ENCODE results near the gene TERT. TPM values are rescaled to one million over a fixed set of nuclear protein-coding genes. Genes with fewer than 3 reads are reported as not detected.

TERT gene
- polyA plus RNA-seq, 1 donor = not detected

DNA sequence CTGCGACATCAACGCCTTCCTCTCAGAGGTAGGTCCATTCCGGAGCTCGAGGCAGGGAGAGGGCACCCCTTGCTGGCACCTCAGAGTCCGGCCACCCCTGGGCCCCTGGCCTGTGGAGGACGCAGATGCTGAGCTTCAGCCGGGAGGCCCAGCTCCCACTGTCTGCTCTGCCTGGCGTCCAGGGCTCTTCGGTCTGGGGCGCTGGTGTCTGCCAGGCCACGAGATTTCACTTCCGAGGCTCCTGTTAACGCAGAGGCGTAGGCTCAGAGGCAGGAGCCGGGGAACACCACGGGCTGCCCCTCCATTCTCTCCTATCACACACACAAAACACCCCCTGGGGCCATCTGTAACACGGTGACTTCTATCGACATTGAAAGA is 78.0 kb downstream of the TERT start:
- no peak for DNase-seq

DNA sequence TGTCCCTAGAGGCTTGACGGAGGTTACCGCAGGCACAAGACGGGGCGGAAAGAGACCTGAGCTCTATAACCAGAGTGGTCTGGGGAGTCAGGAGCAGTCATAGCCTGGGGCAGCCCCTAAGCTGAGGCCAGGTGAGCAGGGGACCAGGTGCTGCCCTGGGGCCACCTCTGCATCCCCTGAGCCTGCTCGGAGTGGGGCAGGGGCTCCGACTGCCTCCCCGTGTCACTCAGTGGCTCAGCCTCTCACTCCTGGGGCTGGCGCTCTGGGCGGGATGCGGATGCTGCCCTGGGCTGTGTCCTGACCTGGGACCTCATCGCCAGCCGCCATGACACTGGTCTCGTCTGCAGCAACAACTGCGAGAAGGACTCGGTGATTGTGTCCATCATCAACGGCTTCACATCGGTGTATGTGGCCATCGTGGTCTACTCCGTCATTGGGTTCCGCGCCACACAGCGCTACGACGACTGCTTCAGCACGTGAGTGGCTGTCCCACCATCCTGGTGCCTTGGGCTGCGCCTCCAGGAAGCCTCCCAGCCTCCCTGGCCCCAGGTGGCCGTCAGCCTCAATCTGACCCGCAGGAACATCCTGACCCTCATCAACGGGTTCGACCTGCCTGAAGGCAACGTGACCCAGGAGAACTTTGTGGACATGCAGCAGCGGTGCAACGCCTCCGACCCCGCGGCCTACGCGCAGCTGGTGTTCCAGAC is 78.5 kb downstream of the TERT start:
- no peak for DNase-seq

DNA sequence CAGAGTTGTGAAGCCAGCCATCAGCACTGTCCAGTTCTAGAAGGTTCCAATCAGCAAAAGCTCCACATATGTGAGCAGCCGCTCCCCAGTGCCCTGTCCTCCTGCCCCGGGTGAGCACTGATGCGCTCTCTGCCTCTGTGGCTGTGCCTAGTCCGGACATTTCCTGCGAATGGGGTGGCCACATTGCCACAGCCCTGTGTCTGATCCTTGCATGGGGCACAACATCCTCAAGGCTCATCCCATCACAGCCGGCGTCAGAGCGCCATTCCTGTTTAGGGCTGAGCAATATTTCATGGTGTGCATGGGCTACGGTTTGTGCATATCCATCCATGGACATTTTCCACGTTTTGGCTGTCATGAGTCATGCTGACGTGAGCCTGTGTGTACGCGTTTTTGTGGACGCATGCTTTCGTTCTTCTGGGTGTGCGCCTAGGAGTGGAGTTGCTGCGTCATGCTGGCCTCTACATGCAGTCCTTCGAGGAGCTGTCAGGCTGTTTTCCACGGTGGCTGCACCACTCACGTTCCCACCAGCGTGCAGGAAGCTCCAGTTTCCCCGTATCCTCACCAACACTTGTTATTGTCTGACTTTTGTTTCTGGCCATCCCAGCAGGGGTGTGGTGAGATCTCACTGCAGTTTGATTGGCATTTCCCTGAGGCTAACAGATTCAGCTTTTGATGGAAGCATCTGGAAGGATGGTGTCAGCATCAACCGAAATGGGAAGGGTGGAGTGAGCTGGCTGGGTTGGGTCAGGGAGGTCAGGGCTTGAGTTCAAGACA is 79.4 kb downstream of the TERT start:
- no peak for DNase-seq

GRCh38 chr5:1214936-1215220 is 80.0 kb downstream of the TERT start:
- no peak for DNase-seq

DNA sequence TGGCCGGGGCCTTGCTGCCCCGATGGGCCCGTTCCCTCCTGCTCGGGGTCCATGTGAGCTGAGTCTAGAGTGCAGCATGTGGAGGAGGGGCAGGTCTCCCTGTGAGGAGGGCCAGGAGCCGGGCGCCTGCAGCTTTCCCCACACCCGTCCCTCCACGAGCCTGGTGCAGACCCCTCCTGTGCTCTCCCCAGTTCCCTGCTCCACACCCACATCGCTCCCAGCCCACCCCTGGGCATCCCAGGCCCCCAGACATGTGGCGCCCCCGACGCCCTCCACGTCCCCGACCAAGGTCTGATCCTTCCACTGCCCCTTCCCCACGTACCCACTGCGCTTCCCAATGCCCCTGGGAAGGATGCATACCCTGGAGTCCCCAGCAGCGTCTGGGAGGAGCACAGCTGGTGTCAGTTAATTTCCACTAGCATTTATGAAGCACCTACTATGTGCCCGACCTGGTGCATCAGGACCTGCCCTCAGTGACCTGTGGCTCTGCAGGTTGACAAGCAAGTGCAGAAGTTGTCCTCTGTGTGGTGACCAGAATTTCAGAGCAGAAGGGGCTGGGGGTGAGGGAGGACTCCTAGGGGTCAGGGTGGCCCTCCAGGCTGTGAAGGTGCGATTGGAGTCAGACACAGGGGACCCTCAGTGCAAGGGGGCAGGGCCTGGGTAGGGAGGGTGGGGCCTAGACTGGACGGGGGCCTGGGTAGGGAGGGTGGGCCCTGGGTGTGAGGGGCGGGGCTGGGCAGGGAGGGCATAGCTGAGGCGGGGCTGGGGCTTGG is 80.5 kb downstream of the TERT start:
- DNase-seq = no peak

DNA sequence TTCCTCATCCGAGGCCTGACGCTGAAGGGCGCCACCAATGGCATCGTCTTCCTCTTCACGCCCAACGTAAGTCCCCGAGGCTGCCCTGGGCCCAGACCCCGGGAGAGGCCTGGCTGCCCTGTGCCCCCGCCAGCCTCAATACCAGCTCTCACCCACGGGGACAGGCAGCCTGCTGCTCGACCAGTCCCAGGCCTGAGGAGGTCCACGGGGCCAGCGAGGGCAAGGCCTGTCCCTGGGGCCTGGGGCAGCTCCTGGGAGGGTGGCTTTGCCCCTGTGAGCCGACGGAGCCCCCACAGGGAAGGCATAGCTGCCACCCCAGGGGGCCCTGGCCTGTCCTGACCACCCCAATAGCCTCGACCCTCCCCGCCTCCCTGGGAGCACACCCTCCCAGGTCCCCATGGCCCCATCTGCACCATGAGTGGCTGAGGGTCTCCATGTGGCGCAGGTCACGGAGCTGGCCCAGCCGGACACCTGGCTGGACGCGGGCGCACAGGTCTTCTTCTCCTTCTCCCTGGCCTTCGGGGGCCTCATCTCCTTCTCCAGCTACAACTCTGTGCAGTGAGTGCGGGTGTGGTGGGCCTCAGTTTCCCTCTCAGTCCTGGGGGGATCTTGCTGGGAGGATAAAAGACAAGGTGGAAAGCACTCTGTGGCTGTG is 81.2 kb downstream of the TERT start:
- DNase-seq = no peak

- no peak for DNase-seq
Observed at GRCh38 chr5:1212881-1213280, 82.0 kb downstream of the TERT start.

DNA sequence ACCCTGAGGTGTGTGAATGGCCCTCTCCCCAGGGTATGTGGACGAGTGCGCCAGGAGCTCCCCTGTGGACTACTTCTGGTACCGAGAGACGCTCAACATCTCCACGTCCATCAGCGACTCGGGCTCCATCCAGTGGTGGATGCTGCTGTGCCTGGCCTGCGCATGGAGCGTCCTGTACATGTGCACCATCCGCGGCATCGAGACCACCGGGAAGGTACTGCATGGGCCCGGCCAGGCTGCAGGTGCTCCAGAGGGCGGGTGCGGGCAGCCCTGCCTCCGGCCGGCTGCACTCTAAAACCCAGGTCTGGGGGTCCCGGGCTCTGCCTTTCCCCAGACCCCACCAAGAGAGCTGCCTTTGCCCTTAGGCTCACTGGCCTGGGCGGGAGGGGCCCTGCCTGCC is 82.6 kb downstream of the TERT start:
- no peak for DNase-seq

DNA sequence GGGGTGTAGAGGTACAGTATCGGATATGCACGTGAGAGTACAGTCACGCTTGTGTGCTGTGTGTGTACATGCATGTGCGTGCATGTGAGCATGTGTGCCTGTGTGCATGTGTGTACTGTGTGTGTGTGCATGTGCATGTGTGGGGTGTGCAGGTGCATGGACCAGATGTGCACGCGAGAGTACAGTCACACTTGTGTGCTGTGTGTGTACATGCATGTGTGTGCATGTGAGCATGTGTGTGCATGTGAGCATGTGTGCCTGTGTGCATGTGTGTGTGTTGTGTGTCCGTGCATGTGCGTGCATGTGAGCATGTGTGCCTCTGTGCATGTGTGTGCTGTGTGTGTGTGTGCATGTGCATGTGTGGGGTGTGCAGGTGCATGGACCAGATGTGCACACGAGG is 83.2 kb downstream of the TERT start:
- no peak for DNase-seq

- DNase-seq = no peak
Observed at GRCh38 chr5:1210832-1211251, 84.0 kb downstream of the TERT start.

GRCh38 chr5:1209896-1210776 is 84.7 kb downstream of the TERT start:
- no peak for DNase-seq

- DNase-seq = no peak
Observed at GRCh38 chr5:1209489-1209852, 85.4 kb downstream of the TERT start.

DNA sequence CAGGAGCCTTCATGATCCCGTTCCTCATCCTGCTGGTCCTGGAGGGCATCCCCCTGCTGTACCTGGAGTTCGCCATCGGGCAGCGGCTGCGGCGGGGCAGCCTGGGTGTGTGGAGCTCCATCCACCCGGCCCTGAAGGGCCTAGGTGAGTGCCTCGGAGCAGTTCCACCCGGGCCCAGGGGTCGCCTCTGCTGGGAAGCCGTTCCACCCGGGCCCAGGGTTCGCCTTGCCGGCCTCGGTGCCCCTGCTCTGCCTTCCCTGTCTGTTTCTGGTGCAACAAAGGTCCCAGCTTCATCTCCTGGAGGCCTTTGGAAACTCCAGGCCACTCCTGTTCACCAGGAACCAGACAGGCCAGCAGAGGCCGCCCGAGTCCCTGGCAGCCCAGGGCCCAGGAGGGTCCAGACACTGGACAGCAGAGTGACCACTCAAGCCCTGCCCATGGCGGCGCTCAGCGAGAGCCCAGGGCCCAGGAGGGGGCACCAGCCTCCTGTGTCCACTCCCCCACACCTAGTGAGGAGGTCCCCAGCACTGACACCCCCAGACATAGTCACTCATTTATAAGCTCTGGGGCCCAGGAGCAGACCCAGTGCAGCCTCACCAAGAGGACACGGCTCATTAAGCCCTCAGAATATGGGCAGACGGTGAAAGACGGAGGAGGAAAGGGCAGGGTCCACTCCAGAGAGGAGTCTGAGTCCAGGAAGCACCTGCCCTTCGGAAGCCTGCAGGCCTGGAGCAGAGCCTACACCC is 86.0 kb downstream of the TERT start:
- DNase-seq = peak; percentile 15

DNA sequence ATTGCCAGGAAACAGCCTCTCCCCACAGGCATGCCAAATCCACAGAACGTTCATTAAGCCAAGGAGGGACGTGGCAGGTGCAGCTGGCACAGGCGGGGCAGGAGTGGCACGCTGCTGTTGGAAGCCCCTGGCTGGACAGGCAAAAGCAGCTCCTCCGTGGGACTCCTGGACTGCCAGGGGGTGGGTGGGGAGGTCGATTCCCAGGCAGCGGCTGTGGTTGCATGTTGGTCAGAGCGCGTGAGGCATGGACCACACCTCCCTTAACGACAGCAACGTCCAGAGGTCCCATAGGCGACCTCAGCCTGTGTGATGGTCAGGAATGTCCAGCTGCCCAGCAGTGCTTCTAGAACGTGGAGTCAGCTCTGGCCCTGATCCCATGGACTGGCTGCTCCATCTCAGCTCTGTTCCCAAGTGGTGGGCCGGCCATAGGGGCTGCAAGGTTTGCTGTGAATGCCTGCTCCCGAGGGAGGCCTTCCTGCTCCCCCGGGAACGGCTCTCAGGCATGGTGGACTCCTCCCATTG is 86.6 kb downstream of the TERT start:
- no peak for DNase-seq

DNA sequence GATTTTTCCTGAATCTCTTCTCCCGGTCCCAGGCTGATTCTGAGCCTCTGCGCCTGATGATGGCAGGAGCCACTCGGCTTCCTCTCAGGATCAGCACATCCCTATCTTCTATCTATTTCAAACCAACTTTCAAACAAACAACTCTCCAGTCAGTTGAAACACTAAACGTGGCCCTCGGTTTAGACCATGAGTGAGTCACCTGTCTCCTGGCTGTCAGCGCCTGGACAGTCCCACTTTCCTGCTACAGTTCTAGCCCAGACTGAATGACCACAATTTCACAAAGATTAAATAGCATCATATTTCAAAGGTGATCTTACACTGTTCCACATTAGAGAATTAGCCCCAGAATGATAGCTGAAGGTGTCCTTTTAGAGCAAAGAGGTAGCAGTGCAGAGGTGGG is 87.3 kb downstream of the TERT start:
- DNase-seq = no peak

DNA sequence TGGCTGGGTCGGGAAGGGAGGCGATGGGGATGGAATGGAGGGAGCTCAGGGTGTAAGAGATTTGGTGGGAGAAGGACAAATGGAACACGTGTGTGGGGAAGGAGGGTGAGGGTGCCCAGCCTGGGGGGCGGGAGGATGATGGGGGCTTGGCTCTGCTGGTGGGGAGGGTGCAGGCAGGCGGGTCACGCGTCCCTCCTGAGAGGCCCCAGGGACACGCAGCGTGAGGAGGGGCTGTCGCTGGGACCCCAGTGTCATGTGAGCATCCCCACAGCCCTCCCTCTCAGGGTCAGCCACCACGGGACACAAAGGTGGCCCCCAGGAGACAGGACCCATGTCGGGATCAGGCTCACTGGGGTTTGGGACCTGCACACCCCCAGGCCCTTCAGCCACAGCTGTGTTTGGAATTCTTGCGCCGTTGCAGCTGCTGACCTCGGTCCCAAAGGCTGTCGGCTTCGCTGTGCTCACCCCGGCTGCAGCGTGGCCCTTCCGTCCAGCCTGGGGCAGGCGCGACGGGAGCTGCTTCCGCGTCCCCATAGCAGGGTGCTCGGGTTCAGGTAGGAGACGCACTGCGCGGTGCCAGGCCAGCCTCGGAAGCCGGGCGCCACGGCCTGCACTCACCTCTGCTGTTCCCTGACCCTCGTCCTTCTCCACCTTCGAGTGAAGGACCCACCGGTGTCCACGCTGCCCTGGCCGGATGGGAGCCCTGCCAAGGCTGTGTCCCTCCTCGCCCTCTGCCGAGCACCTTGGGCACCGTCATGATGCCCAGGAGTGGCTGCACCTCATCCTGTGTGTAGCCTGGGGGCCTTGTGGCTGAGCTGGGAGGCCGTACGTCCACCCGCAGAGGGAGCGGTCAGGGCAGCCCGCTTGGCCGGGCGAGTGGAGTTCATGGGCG is 88.1 kb downstream of the TERT start:
- DNase-seq = no peak

DNA sequence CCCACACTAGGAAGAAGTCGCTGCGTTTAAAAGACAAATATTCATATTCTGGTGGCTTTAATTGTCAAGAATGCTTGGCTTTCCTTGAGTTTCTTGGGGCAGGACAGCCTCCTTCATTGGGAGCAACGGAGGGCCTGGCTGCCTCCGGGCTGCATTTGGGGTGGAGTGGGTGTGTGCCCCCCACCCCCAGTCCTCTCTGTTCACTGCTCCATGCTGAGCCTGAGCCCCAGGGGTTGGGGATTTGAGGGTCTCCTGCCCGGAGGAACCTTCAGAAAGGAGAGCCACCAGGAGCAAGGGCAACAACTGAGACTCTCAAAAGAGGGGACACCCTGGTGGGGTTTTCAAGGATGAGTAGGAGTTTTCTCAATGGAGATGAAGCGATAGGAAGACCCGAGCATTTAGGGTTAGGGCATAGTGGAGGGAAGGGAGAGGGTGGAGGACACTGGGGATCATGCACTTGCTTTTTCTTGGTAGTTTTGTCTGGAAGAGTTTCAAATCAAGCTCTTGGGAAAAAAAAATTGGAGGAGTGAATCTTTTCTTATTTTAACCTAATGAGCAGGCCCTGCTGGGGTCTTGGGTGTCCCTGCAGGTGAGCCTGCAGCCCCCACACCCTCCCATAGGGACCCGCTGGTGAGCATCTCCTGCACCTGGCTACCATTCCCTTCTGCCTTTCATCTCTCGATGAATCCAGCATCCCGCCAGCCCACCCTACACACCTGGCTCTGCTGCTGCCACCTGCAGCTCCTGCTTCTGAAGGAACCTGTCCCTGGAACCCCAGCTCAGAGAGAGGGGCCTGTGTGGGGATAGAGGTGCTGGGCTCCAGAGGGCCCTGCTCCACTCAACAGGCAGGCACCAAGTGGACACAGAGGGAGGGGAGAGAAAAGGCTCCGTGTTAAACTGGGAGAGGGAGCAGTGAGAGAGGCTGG is 89.3 kb downstream of the TERT start:
- no peak for DNase-seq

DNA sequence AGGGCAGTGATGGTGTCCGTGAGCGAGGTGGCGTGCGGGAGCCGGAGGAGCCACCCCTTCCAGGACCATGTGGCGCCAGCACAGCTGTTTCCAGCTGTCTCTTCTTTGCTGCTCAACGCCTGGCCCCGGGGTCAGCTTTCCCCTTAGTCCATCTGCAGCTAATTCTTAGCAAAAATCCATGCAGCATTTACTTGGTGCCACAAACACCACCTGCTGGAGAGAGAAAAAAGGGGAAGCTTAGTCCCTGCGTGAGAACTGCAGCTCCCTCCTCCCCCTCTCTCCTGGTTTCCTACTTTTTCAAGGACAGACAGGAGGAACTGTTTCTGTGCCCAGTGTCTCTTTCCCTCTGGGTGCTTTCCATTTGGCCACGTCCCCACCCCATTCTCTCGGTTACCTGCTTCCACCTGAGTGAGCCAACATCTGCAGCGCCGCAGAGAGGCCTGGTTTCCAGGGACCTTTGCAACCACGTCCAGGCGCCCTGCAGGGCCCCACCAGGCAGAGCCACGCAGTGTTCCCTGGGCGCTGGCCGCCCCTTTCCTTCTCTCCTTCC is 90.1 kb downstream of the TERT start:
- peak; percentile 35 for DNase-seq
